Nephron progenitor cell (in vitro differentiated cells): ENCODE results near the gene NUP210.
A peak's percentile ranks its signal among the peaks of the same experiment; 100 is the strongest.

Source experiments
- DNase-seq: peaks from one replicate; pipeline ENCODE4 v3.0.0; 2021
- H3K27ac Mint-ChIP-seq: 2 replicates; pipeline ENCODE4 v1.8.0; 2021; ENCODE audit warnings: mild to moderate bottlenecking, moderate library complexity, mixed read lengths
- H3K27me3 Mint-ChIP-seq: 2 replicates; pipeline ENCODE4 v1.8.0; 2021; ENCODE audit warnings: mild to moderate bottlenecking, low read depth, mixed read lengths; ENCODE audit not compliant: poor library complexity
- H3K36me3 Mint-ChIP-seq: 2 replicates; pipeline ENCODE4 v1.8.0; 2021; ENCODE audit warnings: low read depth, mixed read lengths
- H3K4me1 Mint-ChIP-seq: 2 replicates; pipeline ENCODE4 v1.8.0; 2021; ENCODE audit warnings: mixed read lengths
- H3K4me3 Mint-ChIP-seq: 2 replicates; pipeline ENCODE4 v1.8.0; 2021; ENCODE audit warnings: mild to moderate bottlenecking, moderate library complexity, mixed read lengths
- H3K9me3 Mint-ChIP-seq: 2 replicates; pipeline ENCODE4 v1.8.0; 2021; ENCODE audit warnings: mild to moderate bottlenecking, moderate library complexity, mixed read lengths
- CTCF ChIP-seq: fragments of 200-600 bp; sonication (generic); IDR thresholded peaks from 2 replicates; pipeline ENCODE4 v1.5.0; 2021; ENCODE audit warnings: antibody characterized with exemption

Gene NUP210

GRCh38 chr3:13358051-13358450 lies 62.1 kb downstream of the NUP210 start:
- H3K27ac Mint-ChIP-seq, result no peak overlapping the region
- no peak for TF ChIP-seq CTCF
- H3K27me3 Mint-ChIP-seq, result peaks cover 3% of the 10 kb centered on the region
- DNase-seq, result no peak
- H3K4me1 Mint-ChIP-seq, result peaks cover 13% of the 10 kb centered on the region
- H3K9me3 Mint-ChIP-seq, result no peaks in the 10 kb centered on the region
- no peak overlapping the region for H3K4me3 Mint-ChIP-seq
- peaks cover 15% of the 10 kb centered on the region for H3K36me3 Mint-ChIP-seq

GRCh38 chr3:13357074-13357473 lies 63.0 kb downstream of the NUP210 start:
- H3K27me3 Mint-ChIP-seq, result no peaks in the 10 kb centered on the region
- DNase-seq, result no peak
- no peak for TF ChIP-seq CTCF
- peak overlapping the region; percentile 21 for H3K27ac Mint-ChIP-seq
- H3K36me3 Mint-ChIP-seq, result peaks cover 15% of the 10 kb centered on the region
- H3K4me3 Mint-ChIP-seq, result no peak overlapping the region
- H3K9me3 Mint-ChIP-seq, result no peaks in the 10 kb centered on the region
- H3K4me1 Mint-ChIP-seq, result peaks cover 19% of the 10 kb centered on the region

GRCh38 chr3:13353936-13354542 lies 66.1 kb downstream of the NUP210 start:
- H3K36me3 Mint-ChIP-seq, result peaks cover 29% of the 10 kb centered on the region
- no peak overlapping the region for H3K4me3 Mint-ChIP-seq
- TF ChIP-seq CTCF, result peak; percentile 9
- no peak for DNase-seq
- no peak overlapping the region for H3K27ac Mint-ChIP-seq
- H3K4me1 Mint-ChIP-seq, result peaks cover 33% of the 10 kb centered on the region
- peaks cover 3% of the 10 kb centered on the region for H3K9me3 Mint-ChIP-seq
- H3K27me3 Mint-ChIP-seq, result no peaks in the 10 kb centered on the region

- Mint-ChIP-seq H3K4me1 (peaks cover 39% of the 10 kb centered on the region), H3K27me3 (peaks cover 4% of the 10 kb centered on the region), H3K27ac (no peak overlapping the region), H3K4me3 (no peak overlapping the region), H3K9me3 (peaks cover 3% of the 10 kb centered on the region), H3K36me3 (peaks cover 29% of the 10 kb centered on the region)
- TF ChIP-seq CTCF, result no peak
- no peak for DNase-seq
Observed at GRCh38 chr3:13353506-13353905, 66.6 kb downstream of the NUP210 start.

GRCh38 chr3:13352621-13353131 lies 67.4 kb downstream of the NUP210 start:
- TF ChIP-seq CTCF, result no peak
- Mint-ChIP-seq H3K27ac (no peak overlapping the region), H3K27me3 (peaks cover 4% of the 10 kb centered on the region), H3K4me1 (peaks cover 47% of the 10 kb centered on the region), H3K9me3 (peaks cover 3% of the 10 kb centered on the region), H3K4me3 (no peak overlapping the region), H3K36me3 (peaks cover 28% of the 10 kb centered on the region)
- no peak for DNase-seq

GRCh38 chr3:13349823-13350222 lies 70.3 kb downstream of the NUP210 start:
- Mint-ChIP-seq H3K9me3 (peaks cover 3% of the 10 kb centered on the region), H3K36me3 (peaks cover 23% of the 10 kb centered on the region), H3K27me3 (peaks cover 9% of the 10 kb centered on the region), H3K4me1 (peaks cover 57% of the 10 kb centered on the region), H3K4me3 (no peak overlapping the region), H3K27ac (no peak overlapping the region)
- no peak for DNase-seq
- no peak for TF ChIP-seq CTCF
